PFSK-1 (cell line): ENCODE data around the gene BRSK2.

Source experiments
- FOXP2 ChIP-seq: optimal IDR thresholded peaks from 2 replicates; pipeline ENCODE3; 2011; ENCODE audit warnings: borderline replicate concordance, control low read depth, inconsistent platforms; ENCODE audit not compliant: insufficient read depth; ENCODE audit errors: extremely low read length, extremely low read depth
- POLR2AphosphoS5 ChIP-seq: IDR thresholded peaks from 2 replicates; pipeline ENCODE4 v1.6.1; 2012; ENCODE audit warnings: low read depth, mild to moderate bottlenecking, control low read depth, low read length, moderate library complexity
- REST ChIP-seq, 2 experiments: IDR thresholded peaks; 2 replicates each; pipeline versions ENCODE4 v1.6.1 to v1.8.0; 2011 to 2012; ENCODE audit warnings: low read depth in 2 of 2, low read length in 2 of 2, control low read depth in 1 of 2, inconsistent platforms in 1 of 2, mild to moderate bottlenecking in 1 of 2, moderate library complexity in 1 of 2; ENCODE audit not compliant: insufficient read depth in 1 of 2
- SIN3A ChIP-seq: IDR thresholded peaks from 2 replicates; pipeline ENCODE4 v1.6.1; 2012; ENCODE audit warnings: mild to moderate bottlenecking, low read length, moderate library complexity, borderline replicate concordance; ENCODE audit not compliant: insufficient read depth
- TAF1 ChIP-seq: IDR thresholded peaks from 2 replicates; pipeline ENCODE4 v1.6.1; 2012; ENCODE audit warnings: low read length, control low read depth, borderline replicate concordance; ENCODE audit not compliant: insufficient read depth

Gene BRSK2

GRCh38 chr11:1458340-1459218, 68.8 kb downstream of the BRSK2 start:
- TF ChIP-seq SIN3A (no peak), REST (IDR thresholded peaks at IDR 0.05; ENCODE audit: insufficient read depth in 1 of 2, low read depth in 2 of 2, low read length in 2 of 2) (no peak), FOXP2 (no peak), TAF1 (no peak), POLR2AphosphoS5 (no peak)

GRCh38 chr11:1459219-1459575, 69.5 kb downstream of the BRSK2 start:
- TF ChIP-seq TAF1 (no peak), FOXP2 (no peak), SIN3A (no peak)

GRCh38 chr11:1459764-1460395, 70.1 kb downstream of the BRSK2 start:
- TF ChIP-seq FOXP2 = no peak
- TF ChIP-seq TAF1 = no peak
- TF ChIP-seq POLR2AphosphoS5 = no peak
- TF ChIP-seq REST (IDR thresholded peaks at IDR 0.05; ENCODE audit: insufficient read depth in 1 of 2, low read depth in 2 of 2, low read length in 2 of 2) = no peak
- TF ChIP-seq SIN3A = no peak

- no peak for TF ChIP-seq SIN3A
Measured at GRCh38 chr11:1460396-1460985, 70.8 kb downstream of the BRSK2 start.

DNA sequence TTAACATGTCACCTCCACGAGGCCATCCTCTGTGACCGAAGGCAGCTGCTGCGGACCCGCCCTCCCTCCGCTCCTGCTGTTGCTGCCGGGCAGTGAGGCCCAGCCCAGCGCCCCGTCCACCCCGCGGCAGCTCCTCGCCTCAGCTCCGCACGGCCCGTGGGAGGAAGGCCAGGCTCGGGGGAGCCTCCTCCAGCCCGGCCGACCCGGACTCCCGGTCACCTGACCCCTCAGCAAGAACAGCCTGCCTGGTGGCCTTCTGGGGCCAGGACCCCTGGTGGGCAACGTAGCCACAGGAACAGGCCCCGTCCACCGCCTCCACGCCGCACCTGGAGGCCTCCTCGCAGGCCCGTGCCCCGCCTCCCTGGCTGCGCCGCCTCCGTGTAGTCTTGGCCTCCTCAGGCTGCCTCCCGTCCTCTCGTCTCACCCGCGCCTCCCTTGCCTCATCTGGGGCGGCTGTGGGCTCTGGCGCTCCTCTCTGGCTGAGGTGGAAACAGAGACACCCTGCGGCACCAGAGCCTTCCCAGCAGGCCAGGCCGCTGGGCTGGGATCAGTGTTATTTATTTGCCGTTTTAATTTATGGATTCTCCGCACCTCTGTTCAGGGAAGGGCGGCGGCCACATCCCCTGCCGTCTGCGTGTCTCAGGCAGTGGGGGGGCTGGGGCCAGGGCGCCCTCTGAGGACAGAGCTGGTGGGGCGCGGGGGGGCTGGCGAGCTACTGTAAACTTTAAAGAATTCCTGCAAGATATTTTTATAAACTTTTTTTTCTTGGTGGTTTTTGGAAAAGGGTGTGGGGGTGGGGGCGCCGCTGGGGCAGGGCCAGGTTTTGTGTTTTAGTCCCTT, 71.5 kb downstream of the BRSK2 start:
- no peak for TF ChIP-seq TAF1
- no peak for TF ChIP-seq POLR2AphosphoS5
- no peak for TF ChIP-seq REST (IDR thresholded peaks at IDR 0.05; ENCODE audit: insufficient read depth in 1 of 2, low read depth in 2 of 2, low read length in 2 of 2)
- TF ChIP-seq FOXP2 = no peak
- no peak for TF ChIP-seq SIN3A
